ENCODE measurements around the gene CASP2. TPM values are rescaled to one million over a fixed set of nuclear protein-coding genes. Genes with fewer than 3 reads are reported as not detected.

CASP2 gene
- total and polyA plus RNA-seq, 7 experiments from 2014 or later = 14.4 to 97.7 (median 50.0) TPM

DNA sequence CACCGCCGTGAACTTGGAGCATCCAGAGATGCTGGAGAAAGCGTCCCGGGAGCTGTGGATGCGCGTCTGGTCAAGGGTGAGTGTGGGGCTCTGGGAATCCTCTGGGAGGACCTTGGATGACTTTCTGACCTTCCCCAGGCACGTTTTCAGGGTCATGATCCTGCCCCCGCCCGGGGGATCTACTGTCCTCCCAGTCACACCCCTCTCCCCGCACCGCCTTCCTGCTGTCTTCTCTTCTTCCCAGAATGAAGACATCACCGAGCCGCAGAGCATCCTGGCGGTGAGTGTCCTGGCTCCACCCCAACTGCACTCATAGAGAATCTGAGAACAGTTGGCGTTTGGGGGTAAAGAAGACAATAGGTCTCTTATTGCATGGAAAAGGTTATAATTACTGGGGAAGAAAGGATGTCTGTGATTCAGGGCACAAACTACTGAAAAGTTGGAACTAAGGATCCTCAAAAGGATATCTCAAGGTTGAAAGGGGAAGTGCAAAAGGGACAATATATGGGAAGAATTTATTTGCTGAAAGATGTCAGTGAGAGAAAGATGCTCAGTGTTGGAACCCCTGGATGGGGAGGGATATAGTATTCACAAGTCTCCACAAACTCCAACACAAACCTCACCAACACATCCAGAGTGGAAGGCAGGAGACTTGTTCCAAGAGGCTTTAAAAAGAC is 23.0 kb upstream of the CASP2 start:
- ChIA-PET CTCF (interaction anchor here (0.6 to 9.1 kb wide), 5 partner anchors 14 to 299 kb away, joined by 3 to 72 read pairs (median 4); no protein-coding TSS in a partner anchor), POLR2A (interaction anchor here (0.7 to 8.0 kb wide), 6 partner anchors 12 to 31 kb away, joined by 4 to 129 read pairs (median 34); partner anchors contain the start of gene CASP2)
- peaks cover 15 to 57% (median 28%) of the 10 kb centered on the region in 5 donors for H3K36me3 Mint-ChIP-seq
- DNase-seq = no peak
- H3K27ac Mint-ChIP-seq = peak overlapping the region; percentile 12 to 99 (median 97)
- Histone ChIP-seq H3K27me3 (ENCODE audit: control insufficient read depth in 2 of 2, insufficient read depth in 2 of 2, low read length in 2 of 2) (no peaks in the 10 kb centered on the region), H3K9me3 (ENCODE audit: control insufficient read depth in 2 of 3, low read length in 3 of 3) (no peaks in the 10 kb centered on the region), H3K4me1 (ENCODE audit: control insufficient read depth in 2 of 2, insufficient read depth in 2 of 2, low read length in 2 of 2) (peaks cover 23 to 27% of the 10 kb centered on the region in 2 donors), H3K36me3 (ENCODE audit: control insufficient read depth in 2 of 3, insufficient read depth in 3 of 3, low read length in 3 of 3) (peaks cover 0 to 40% (median 13%) of the 10 kb centered on the region in 3 experiments), H3K27ac (ENCODE audit: low read depth, low read length) (peak overlapping the region; percentile 84), H3K4me3 (ENCODE audit: low read length) (peak overlapping the region; percentile 90)
- no peak for ATAC-seq
- no peaks in the 10 kb centered on the region for H3K27me3 Mint-ChIP-seq
- intact Hi-C loops (cut with micrococcal nuclease) = no loop called here
- peaks cover 0 to 4% (median 0%) of the 10 kb centered on the region in 11 donors for H3K9me3 Mint-ChIP-seq
- peaks cover 30 to 88% (median 62%) of the 10 kb centered on the region in 7 donors for H3K4me1 Mint-ChIP-seq
- H3K4me3 Mint-ChIP-seq = peak overlapping the region; percentile 93 to 99 (median 97)

DNA sequence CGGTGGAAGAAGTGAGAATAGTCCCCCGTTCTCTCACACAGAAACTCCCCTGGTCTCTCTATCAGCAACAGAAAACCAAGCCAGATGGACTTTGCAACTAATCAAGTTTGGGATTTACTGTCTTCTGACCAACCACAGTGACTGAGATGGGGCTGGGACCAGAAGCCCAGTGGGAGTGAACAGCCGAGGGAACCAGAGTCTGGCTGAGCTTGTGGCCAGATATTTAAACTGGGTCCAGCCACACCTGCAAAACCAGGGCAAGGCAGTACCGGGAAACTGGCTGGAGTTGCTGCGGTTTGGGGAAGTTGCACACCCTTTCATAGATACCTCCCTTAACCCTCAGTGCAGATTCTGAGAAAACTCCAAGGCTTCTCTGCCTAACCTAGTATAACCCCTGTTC is 18.9 kb upstream of the CASP2 start:
- H3K36me3 Mint-ChIP-seq = peaks cover 16 to 55% (median 25%) of the 10 kb centered on the region in 5 donors
- H3K27ac Mint-ChIP-seq = peak overlapping the region in 8 of 9 donors; percentile 5 to 99 (median 80)
- ATAC-seq (no peak), DNase-seq (no peak)
- H3K27me3 Mint-ChIP-seq = no peaks in the 10 kb centered on the region
- CTCF ChIA-PET = interaction anchor here (0.7 to 1.4 kb wide), 2 partner anchors 29 to 140 kb away, joined by 3 read pairs; no protein-coding TSS in a partner anchor
- Histone ChIP-seq H3K9me3 (ENCODE audit: control insufficient read depth in 2 of 3, low read length in 3 of 3) (no peaks in the 10 kb centered on the region), H3K27ac (ENCODE audit: low read depth, low read length) (no peak overlapping the region), H3K4me1 (ENCODE audit: control insufficient read depth in 2 of 2, insufficient read depth in 2 of 2, low read length in 2 of 2) (peaks cover 14 to 18% of the 10 kb centered on the region in 2 donors), H3K27me3 (ENCODE audit: control insufficient read depth in 2 of 2, insufficient read depth in 2 of 2, low read length in 2 of 2) (no peaks in the 10 kb centered on the region), H3K36me3 (ENCODE audit: control insufficient read depth in 2 of 3, insufficient read depth in 3 of 3, low read length in 3 of 3) (peaks cover 0 to 32% (median 13%) of the 10 kb centered on the region in 3 experiments), H3K4me3 (ENCODE audit: low read length) (no peak overlapping the region)
- peaks cover 20 to 61% (median 37%) of the 10 kb centered on the region in 7 donors for H3K4me1 Mint-ChIP-seq
- intact Hi-C loops (cut with micrococcal nuclease) = no loop called here
- peaks cover 0 to 1% (median 0%) of the 10 kb centered on the region in 11 donors for H3K9me3 Mint-ChIP-seq
- H3K4me3 Mint-ChIP-seq = no peak overlapping the region
- POLR2A ChIA-PET = interaction anchor here (0.8 to 1.6 kb wide), 4 partner anchors 10 to 29 kb away, joined by 3 to 4 read pairs (median 3); partner anchors contain the start of gene CASP2

DNA sequence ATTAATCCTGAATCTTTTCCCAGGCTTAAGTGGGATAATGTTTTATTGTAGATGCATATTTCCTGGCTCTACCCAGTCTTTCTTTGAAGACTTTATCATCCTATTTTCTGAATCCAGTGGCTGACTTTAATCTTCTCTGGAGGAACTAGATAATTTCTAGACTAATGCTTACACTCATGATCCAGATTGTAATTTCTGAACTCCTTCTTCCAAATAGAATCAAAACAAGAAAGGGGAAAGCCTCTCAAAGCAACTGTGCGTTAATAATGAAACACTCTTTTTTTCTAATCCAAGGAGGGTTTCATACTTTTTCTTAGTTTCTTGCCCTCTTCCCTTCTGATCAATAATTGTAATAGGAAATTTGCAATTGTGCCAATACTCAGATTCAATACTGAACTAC is 16.9 kb upstream of the CASP2 start:
- H3K27me3 ChIP-seq (ENCODE audit: control insufficient read depth in 2 of 2, insufficient read depth in 2 of 2, low read length in 2 of 2) = no peaks in the 10 kb centered on the region
- peaks cover 3 to 42% (median 20%) of the 10 kb centered on the region in 7 donors for H3K4me1 Mint-ChIP-seq
- ChIA-PET POLR2A (interaction anchor here (0.7 to 2.0 kb wide), 6 partner anchors 11 to 473 kb away, joined by 3 to 5 read pairs (median 4); partner anchors contain the start of gene CASP2), CTCF (interaction anchor here (0.8 kb wide), 1 partner anchor 28 kb away, joined by 3 read pairs; no protein-coding TSS in a partner anchor)
- DNase-seq = no peak
- peaks cover 6 to 40% (median 18%) of the 10 kb centered on the region in 5 donors for H3K36me3 Mint-ChIP-seq
- peak overlapping the region in 5 of 9 donors; percentile 14 to 74 (median 56) for H3K27ac Mint-ChIP-seq
- H3K36me3 ChIP-seq (ENCODE audit: control insufficient read depth in 2 of 3, insufficient read depth in 3 of 3, low read length in 3 of 3) = peaks cover 0 to 32% (median 8%) of the 10 kb centered on the region in 3 experiments
- no peaks in the 10 kb centered on the region for H3K27me3 Mint-ChIP-seq
- ATAC-seq = no peak
- intact Hi-C loops (cut with micrococcal nuclease) = no loop called here
- H3K9me3 Mint-ChIP-seq = peaks cover 0 to 1% (median 0%) of the 10 kb centered on the region in 11 donors
- no peak overlapping the region for H3K27ac ChIP-seq (ENCODE audit: low read depth, low read length)
- no peaks in the 10 kb centered on the region for H3K9me3 ChIP-seq (ENCODE audit: control insufficient read depth in 2 of 3, low read length in 3 of 3)
- H3K4me1 ChIP-seq (ENCODE audit: control insufficient read depth in 2 of 2, insufficient read depth in 2 of 2, low read length in 2 of 2) = peaks cover 0 to 3% of the 10 kb centered on the region in 2 donors
- no peak overlapping the region for H3K4me3 Mint-ChIP-seq
- no peak overlapping the region for H3K4me3 ChIP-seq (ENCODE audit: low read length)

DNA sequence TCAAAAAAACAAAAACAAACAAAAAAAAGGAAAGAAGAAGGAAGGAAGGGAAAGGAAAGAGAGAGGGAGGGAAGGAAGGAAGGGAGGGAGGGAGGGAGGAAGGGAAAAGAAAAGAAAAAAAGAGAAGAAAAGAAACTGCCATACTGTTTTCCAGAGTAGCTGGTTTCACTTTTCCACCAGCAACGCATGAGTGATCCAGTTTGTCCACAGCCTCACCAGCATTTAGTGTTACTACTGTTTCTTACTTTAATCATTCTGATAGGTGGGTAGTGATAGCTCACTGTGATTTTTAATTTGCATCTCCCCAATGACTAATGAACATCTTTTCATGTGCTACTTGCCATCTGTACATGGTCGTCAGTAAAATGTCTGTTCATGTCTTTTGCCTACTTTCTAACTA is 15.3 kb upstream of the CASP2 start:
- H3K4me3 Mint-ChIP-seq = no peak overlapping the region
- ChIA-PET POLR2A (interaction anchor here (0.8 to 10.4 kb wide), 4 partner anchors 9 to 137 kb away, joined by 3 to 115 read pairs (median 4); partner anchors contain the start of genes CASP2 and GSTK1), CTCF (interaction anchor here (0.9 to 1.1 kb wide), 2 partner anchors 27 to 32 kb away, joined by 3 to 4 read pairs; no protein-coding TSS in a partner anchor)
- DNase-seq (no peak), ATAC-seq (no peak)
- no peaks in the 10 kb centered on the region for H3K27me3 ChIP-seq (ENCODE audit: control insufficient read depth in 2 of 2, insufficient read depth in 2 of 2, low read length in 2 of 2)
- H3K9me3 ChIP-seq (ENCODE audit: control insufficient read depth in 2 of 3, low read length in 3 of 3) = no peaks in the 10 kb centered on the region
- H3K27me3 Mint-ChIP-seq = no peaks in the 10 kb centered on the region
- H3K4me1 ChIP-seq (ENCODE audit: control insufficient read depth in 2 of 2, insufficient read depth in 2 of 2, low read length in 2 of 2) = no peaks in the 10 kb centered on the region
- peaks cover 4 to 32% (median 17%) of the 10 kb centered on the region in 5 donors for H3K36me3 Mint-ChIP-seq
- H3K4me1 Mint-ChIP-seq = peaks cover 0 to 29% (median 14%) of the 10 kb centered on the region in 7 donors
- intact Hi-C loops (cut with micrococcal nuclease) = loop anchor here in 1 of 2 donors (1.0 kb wide), 1 partner anchor 9 kb away; no protein-coding TSS in a partner anchor
- H3K36me3 ChIP-seq (ENCODE audit: control insufficient read depth in 2 of 3, insufficient read depth in 3 of 3, low read length in 3 of 3) = peaks cover 0 to 21% (median 2%) of the 10 kb centered on the region in 3 experiments
- no peak overlapping the region for H3K27ac ChIP-seq (ENCODE audit: low read depth, low read length)
- H3K4me3 ChIP-seq (ENCODE audit: low read length) = no peak overlapping the region
- peaks cover 0 to 1% (median 0%) of the 10 kb centered on the region in 11 donors for H3K9me3 Mint-ChIP-seq
- H3K27ac Mint-ChIP-seq = peak overlapping the region in 4 of 9 donors; percentile 28 to 74 (median 54)

DNA sequence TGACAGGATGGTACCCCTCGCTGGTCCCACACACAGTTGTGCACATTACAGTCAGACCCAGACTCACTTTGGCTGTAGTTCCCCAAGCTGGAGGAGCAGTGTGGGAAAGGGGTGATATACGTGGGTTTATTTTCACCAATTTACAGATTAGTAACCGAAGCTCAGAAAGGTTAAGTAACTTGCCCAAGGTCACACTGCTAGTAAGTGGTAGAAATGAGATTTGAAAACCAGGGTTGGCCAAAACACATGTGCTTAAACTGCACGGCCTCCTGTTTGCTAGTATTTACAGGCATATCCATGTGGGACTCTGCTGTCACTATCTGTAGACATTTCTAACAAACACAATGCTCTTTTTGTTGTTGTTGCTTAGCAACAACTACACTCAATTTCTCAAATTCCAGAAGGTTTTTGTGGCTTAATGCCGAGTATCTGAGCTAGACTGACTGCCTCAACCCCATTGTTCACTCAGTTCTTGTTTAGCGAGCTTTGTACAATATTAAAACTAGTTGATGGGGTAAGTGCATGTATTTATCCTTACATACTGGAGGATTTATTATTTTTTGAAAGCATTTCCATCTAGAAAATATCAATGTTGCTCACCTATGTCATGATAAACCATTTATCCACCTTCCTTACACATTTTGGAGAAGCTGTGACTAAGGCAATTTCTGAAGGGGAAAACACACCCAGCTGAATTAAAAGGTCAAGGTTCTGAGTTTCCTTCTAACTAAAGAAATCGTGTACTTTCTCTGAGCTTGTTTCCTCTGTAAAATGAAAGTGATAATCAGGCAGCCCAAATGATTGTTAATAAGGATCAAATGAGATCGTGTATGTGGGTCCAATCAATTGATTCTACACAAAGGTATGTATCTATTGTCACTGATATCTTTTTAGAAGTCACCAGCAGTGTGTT is 8.7 kb upstream of the CASP2 start:
- H3K4me1 Mint-ChIP-seq = peaks cover 19 to 42% (median 38%) of the 10 kb centered on the region in 7 donors

More for the DNA sequence above, 8.7 kb upstream of the CASP2 start:
- H3K36me3 Mint-ChIP-seq = no peaks in the 10 kb centered on the region
- peak overlapping the region; percentile 29 to 85 (median 75) for H3K4me3 Mint-ChIP-seq
- DNase-seq = peak in 6 of 9 donors; percentile 32 to 57 (median 40)
- POLR2A ChIA-PET = interaction anchor here (0.6 to 10.4 kb wide), 12 partner anchors 8 to 101 kb away, joined by 3 to 115 read pairs (median 5); partner anchors contain the start of genes CASP2 and GSTK1
- ATAC-seq = peak; percentile 83
- peak overlapping the region; percentile 46 to 94 (median 85) for H3K27ac Mint-ChIP-seq
- Histone ChIP-seq H3K27me3 (ENCODE audit: control insufficient read depth in 2 of 2, insufficient read depth in 2 of 2, low read length in 2 of 2) (no peaks in the 10 kb centered on the region), H3K9me3 (ENCODE audit: control insufficient read depth in 2 of 3, low read length in 3 of 3) (no peaks in the 10 kb centered on the region), H3K27ac (ENCODE audit: low read depth, low read length) (peak overlapping the region; percentile 59), H3K4me1 (ENCODE audit: control insufficient read depth in 2 of 2, insufficient read depth in 2 of 2, low read length in 2 of 2) (peaks cover 5 to 31% of the 10 kb centered on the region in 2 donors), H3K36me3 (ENCODE audit: control insufficient read depth in 2 of 3, insufficient read depth in 3 of 3, low read length in 3 of 3) (no peaks in the 10 kb centered on the region), H3K4me3 (ENCODE audit: low read length) (peak overlapping the region; percentile 42)
- no peaks in the 10 kb centered on the region for H3K9me3 Mint-ChIP-seq
- no peaks in the 10 kb centered on the region for H3K27me3 Mint-ChIP-seq
- CTCF ChIA-PET = interaction anchor here (0.6 to 3.0 kb wide), 10 partner anchors 21 to 800 kb away, joined by 3 to 18 read pairs (median 3); no protein-coding TSS in a partner anchor
- intact Hi-C loops (cut with micrococcal nuclease) = loop anchor here (1.0 to 2.0 kb wide), 2 partner anchors 9 to 17 kb away; partner anchors contain the start of genes GSTK1 (in 2 of the 2) and CASP2 (in 1 of the 2)

Data from naive thymus-derived CD4-positive, alpha-beta T cell (primary cell).